ENCODE results near the gene CTIF.

DNA sequence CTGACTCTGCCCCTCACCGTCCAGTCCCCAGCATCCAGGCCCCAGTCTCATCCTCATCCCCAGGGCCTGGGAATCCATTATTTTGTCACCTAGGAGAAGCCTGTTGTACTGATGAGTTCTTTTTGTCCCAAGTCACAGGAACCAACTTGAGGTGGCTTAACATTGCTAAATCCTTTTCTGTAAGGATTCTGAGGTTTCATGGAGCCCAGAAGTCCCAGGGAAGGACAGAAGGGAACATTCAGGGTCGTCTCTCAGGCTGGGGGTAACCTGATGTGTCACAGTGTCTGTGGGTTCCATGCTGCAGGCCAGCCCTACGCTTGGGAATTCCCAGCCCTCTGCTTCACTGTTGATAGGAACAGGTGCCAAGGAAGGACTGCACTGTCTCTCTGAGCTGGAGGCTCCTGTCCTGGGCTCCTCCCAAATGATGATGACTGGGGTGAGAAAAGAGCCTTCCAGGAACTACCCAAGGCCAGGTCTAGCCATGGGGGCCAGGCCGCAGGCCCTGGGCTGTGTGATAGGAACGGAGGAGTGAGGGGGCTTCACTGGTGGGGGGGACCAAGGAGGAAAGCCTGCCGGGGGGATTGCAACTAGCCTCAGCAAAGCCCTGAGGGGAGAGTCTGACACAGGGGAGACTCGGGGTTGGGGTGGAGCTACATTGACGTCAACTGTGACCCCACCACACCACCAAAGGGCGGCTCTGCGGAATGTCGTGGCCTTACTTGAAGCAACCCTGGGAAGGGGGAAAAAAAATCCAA is 266.2 kb downstream of the CTIF start:
- TF ChIP-seq GATA2 (CRISPR knock-in tag; IDR thresholded peaks at IDR 0.05), result no peak
- TF ChIP-seq, protein P1, sequence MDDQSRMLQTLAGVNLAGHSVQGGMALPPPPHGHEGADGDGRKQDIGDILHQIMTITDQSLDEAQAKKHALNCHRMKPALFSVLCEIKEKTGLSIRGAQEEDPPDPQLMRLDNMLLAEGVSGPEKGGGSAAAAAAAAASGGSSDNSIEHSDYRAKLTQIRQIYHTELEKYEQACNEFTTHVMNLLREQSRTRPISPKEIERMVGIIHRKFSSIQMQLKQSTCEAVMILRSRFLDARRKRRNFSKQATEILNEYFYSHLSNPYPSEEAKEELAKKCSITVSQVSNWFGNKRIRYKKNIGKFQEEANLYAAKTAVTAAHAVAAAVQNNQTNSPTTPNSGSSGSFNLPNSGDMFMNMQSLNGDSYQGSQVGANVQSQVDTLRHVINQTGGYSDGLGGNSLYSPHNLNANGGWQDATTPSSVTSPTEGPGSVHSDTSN (IDR thresholded peaks at IDR 0.05), result no peak
- TF ChIP-seq, protein P2, sequence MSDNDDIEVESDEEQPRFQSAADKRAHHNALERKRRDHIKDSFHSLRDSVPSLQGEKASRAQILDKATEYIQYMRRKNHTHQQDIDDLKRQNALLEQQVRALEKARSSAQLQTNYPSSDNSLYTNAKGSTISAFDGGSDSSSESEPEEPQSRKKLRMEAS (IDR thresholded peaks at IDR 0.05; ENCODE audit: low read depth), result no peak

Measured in SK-N-SH (cell line).